HepG2 (cell line): ENCODE measurements around the gene TMEM107. TPM values are rescaled to one million over a fixed set of nuclear protein-coding genes. Genes with fewer than 3 reads are reported as not detected.
A peak's percentile ranks its signal among the peaks of the same experiment; 100 is the strongest.

Experiments
- ARID3A ChIP-seq: IDR thresholded peaks from 2 replicates; pipeline ENCODE4 v1.6.1; 2012; ENCODE audit warnings: low read depth, low read length, improper control_type of control experiment
- ARNT2 ChIP-seq: sonication (generic); formaldehyde crosslinking; IDR thresholded peaks from 2 replicates; pipeline ENCODE4 v1.8.0; 2022; ENCODE audit warnings: mild to moderate bottlenecking, low read depth, missing genetic modification reagents, moderate library complexity
- ONECUT2 ChIP-seq: sonication (generic); formaldehyde crosslinking; IDR thresholded peaks from 2 replicates; pipeline ENCODE4 v1.4.0; 2020; ENCODE audit warnings: missing genetic modification reagents
- SRY ChIP-seq: sonication (generic); formaldehyde crosslinking; IDR thresholded peaks from 2 replicates; pipeline ENCODE4 v1.8.0; 2022; ENCODE audit warnings: mild to moderate bottlenecking, missing genetic modification reagents
- STAG1 ChIP-seq: sonication (generic); formaldehyde crosslinking; IDR thresholded peaks from 2 replicates; pipeline ENCODE4 v1.4.0; 2020; ENCODE audit warnings: missing genetic modification reagents
- YEATS4 ChIP-seq: sonication (generic); formaldehyde crosslinking; IDR thresholded peaks from 2 replicates; pipeline ENCODE4 v1.4.0; 2020; ENCODE audit warnings: missing genetic modification reagents, borderline replicate concordance
- ZBTB38 ChIP-seq: sonication (generic); formaldehyde crosslinking; IDR thresholded peaks from 2 replicates; pipeline ENCODE4 v1.5.1; 2020; ENCODE audit warnings: mild to moderate bottlenecking, missing genetic modification reagents
- ZKSCAN1 ChIP-seq: fragments of 150-350 bp; IDR thresholded peaks from 2 replicates; pipeline ENCODE4 v1.6.1; 2014; ENCODE audit warnings: low read length
- ZNF12 ChIP-seq: sonication (generic); formaldehyde crosslinking; IDR thresholded peaks from 2 replicates; pipeline ENCODE4 v1.5.0; 2020; ENCODE audit warnings: missing genetic modification reagents
- ZNF333 ChIP-seq: sonication (generic); formaldehyde crosslinking; IDR thresholded peaks from 2 replicates; pipeline ENCODE4 v1.4.0; 2020; ENCODE audit warnings: mild to moderate bottlenecking, missing genetic modification reagents, borderline replicate concordance
- ZNF883 ChIP-seq: sonication (generic); formaldehyde crosslinking; IDR thresholded peaks from 2 replicates; pipeline ENCODE4 v1.5.1; 2020; ENCODE audit warnings: mild to moderate bottlenecking, missing genetic modification reagents; ENCODE audit errors: not compliant biosample characterization
- polyA plus RNA-seq, 8 experiments: library from polyadenylated mRNA; depleted of rRNA in 3 of 8; stranded (reverse) in 7 of 8; unstranded in 1 of 8; fragments of >200 nt; fragmentation: Illumina TruSeq in 4 of 8; extraction: Trizol in 4 of 8; gene quantifications; 2 replicates each; pipeline versions ENCODE4 v1.2.1 to v1.2.3, GENCODE V29; 2011 to 2016; ENCODE audit warnings: low read depth in 4 of 8, missing spikeins in 1 of 8, mixed read lengths in 1 of 8; ENCODE audit not compliant: insufficient read depth in 1 of 8
- total RNA-seq, 5 experiments: library from RNA; depleted of rRNA; stranded (reverse); fragments of >200 nt; fragmentation: Illumina TruSeq; extraction: Trizol; gene quantifications; 2 replicates each; pipeline ENCODE4 v1.2.3, GENCODE V29; 2016; ENCODE audit warnings: low read depth in 1 of 5
- TF ChIP-seq, protein P1 (sequence below): sonication (generic); formaldehyde crosslinking; IDR thresholded peaks from 2 replicates; pipeline ENCODE4 v1.5.1; 2020; ENCODE audit warnings: mild to moderate bottlenecking, missing genetic modification reagents, moderate library complexity
- TF ChIP-seq, protein P2 (sequence below): sonication (generic); formaldehyde crosslinking; IDR thresholded peaks from 2 replicates; pipeline ENCODE4 v1.5.0; 2020; ENCODE audit warnings: missing genetic modification reagents, mild to moderate bottlenecking, borderline replicate concordance
- TF ChIP-seq, protein P3 (sequence below): sonication (generic); formaldehyde crosslinking; IDR thresholded peaks from 2 replicates; pipeline ENCODE4 v1.4.0; 2020; ENCODE audit warnings: mild to moderate bottlenecking, missing genetic modification reagents
- TF ChIP-seq, protein P4 (sequence below): IDR thresholded peaks from 2 replicates; pipeline ENCODE4 v1.4.0; 2020; ENCODE audit warnings: mild to moderate bottlenecking, missing genetic modification reagents
- TF ChIP-seq, protein P5 (sequence below): sonication (generic); formaldehyde crosslinking; IDR thresholded peaks from 2 replicates; pipeline ENCODE4 v1.8.1; 2023; ENCODE audit warnings: mild to moderate bottlenecking, missing genetic modification reagents

The TMEM107 gene
- total and polyA plus RNA-seq, 2 of the 13 experiments (the other 11 are each of a cell fraction or from before 2014, with no cell fraction given) = 7.2 to 15.3 TPM

DNA sequence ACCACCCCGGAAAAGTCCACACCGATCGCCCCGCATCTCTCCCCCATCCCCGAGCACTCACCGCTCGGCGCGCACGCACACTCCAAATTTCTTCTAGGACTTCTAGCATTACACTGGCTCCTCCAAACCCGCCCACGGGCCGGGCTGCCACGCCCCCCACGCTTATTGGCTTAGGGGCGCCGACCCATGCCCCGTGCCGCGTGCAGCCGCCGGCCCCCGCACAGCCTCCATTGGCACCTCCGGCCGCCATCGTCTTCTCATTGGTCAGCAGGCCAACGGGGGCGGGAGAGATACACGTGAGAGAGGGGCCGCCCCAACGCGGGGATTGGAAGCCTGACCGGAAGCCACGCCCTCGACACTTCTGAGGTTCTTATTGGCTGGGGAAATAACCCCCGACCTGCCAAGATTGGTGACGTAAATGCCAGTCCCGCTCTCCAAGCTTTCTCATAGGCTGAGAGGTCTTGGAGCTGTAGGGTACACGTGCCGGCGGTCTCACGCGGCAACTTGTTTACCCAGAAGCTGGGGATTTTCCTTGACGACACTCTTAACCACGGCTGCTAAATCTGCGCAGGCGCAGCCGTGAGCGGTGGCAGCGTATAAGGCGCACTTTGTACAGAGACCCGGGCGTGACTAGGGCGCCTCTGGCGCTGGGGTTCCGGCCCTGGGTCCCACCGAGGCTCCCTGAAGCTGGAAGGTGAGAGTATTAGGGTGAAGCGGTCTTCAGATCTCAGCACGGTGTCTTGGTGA lies 19.8 kb downstream of the TMEM107 start (continued):
- TF ChIP-seq, protein P1, sequence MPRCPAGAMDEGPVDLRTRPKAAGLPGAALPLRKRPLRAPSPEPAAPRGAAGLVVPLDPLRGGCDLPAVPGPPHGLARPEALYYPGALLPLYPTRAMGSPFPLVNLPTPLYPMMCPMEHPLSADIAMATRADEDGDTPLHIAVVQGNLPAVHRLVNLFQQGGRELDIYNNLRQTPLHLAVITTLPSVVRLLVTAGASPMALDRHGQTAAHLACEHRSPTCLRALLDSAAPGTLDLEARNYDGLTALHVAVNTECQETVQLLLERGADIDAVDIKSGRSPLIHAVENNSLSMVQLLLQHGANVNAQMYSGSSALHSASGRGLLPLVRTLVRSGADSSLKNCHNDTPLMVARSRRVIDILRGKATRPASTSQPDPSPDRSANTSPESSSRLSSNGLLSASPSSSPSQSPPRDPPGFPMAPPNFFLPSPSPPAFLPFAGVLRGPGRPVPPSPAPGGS (CRISPR knock-in tag) = no peak; the same call in 1 of the 2 replicates
- TF ChIP-seq ZNF12 (CRISPR knock-in tag) (no peak), ZKSCAN1 (no peak), ONECUT2 (no peak), ZNF883 (CRISPR knock-in tag) (no peak), SRY (CRISPR knock-in tag) (no peak), ARNT2 (CRISPR knock-in tag) (no peak), YEATS4 (CRISPR knock-in tag) (peak; percentile 47; the same call in 1 of the 2 replicates), ZBTB38 (CRISPR knock-in tag) (no peak), ARID3A (no peak), ZNF333 (CRISPR knock-in tag) (no peak), STAG1 (0 out of 2 replicates have a peak, but pooled peaks have one; percentile 18)
- TF ChIP-seq, protein P2, sequence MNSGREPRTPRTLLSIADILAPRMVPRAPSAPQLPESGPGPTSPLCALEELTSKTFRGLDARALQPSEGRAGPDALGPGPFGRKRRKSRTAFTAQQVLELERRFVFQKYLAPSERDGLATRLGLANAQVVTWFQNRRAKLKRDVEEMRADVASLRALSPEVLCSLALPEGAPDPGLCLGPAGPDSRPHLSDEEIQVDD (CRISPR knock-in tag) = no peak
- TF ChIP-seq, protein P3, sequence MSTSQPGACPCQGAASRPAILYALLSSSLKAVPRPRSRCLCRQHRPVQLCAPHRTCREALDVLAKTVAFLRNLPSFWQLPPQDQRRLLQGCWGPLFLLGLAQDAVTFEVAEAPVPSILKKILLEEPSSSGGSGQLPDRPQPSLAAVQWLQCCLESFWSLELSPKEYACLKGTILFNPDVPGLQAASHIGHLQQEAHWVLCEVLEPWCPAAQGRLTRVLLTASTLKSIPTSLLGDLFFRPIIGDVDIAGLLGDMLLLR = no peak
- TF ChIP-seq, protein P4, sequence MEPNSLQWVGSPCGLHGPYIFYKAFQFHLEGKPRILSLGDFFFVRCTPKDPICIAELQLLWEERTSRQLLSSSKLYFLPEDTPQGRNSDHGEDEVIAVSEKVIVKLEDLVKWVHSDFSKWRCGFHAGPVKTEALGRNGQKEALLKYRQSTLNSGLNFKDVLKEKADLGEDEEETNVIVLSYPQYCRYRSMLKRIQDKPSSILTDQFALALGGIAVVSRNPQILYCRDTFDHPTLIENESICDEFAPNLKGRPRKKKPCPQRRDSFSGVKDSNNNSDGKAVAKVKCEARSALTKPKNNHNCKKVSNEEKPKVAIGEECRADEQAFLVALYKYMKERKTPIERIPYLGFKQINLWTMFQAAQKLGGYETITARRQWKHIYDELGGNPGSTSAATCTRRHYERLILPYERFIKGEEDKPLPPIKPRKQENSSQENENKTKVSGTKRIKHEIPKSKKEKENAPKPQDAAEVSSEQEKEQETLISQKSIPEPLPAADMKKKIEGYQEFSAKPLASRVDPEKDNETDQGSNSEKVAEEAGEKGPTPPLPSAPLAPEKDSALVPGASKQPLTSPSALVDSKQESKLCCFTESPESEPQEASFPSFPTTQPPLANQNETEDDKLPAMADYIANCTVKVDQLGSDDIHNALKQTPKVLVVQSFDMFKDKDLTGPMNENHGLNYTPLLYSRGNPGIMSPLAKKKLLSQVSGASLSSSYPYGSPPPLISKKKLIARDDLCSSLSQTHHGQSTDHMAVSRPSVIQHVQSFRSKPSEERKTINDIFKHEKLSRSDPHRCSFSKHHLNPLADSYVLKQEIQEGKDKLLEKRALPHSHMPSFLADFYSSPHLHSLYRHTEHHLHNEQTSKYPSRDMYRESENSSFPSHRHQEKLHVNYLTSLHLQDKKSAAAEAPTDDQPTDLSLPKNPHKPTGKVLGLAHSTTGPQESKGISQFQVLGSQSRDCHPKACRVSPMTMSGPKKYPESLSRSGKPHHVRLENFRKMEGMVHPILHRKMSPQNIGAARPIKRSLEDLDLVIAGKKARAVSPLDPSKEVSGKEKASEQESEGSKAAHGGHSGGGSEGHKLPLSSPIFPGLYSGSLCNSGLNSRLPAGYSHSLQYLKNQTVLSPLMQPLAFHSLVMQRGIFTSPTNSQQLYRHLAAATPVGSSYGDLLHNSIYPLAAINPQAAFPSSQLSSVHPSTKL (CRISPR knock-in tag) = peak; percentile 22; the same call in 1 of the 2 replicates
- TF ChIP-seq, protein P5, sequence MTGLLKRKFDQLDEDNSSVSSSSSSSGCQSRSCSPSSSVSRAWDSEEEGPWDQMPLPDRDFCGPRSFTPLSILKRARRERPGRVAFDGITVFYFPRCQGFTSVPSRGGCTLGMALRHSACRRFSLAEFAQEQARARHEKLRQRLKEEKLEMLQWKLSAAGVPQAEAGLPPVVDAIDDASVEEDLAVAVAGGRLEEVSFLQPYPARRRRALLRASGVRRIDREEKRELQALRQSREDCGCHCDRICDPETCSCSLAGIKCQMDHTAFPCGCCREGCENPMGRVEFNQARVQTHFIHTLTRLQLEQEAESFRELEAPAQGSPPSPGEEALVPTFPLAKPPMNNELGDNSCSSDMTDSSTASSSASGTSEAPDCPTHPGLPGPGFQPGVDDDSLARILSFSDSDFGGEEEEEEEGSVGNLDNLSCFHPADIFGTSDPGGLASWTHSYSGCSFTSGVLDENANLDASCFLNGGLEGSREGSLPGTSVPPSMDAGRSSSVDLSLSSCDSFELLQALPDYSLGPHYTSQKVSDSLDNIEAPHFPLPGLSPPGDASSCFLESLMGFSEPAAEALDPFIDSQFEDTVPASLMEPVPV (CRISPR knock-in tag) = no peak
